WTC11 (cell line): ENCODE measurements around the gene DTNBP1. TPM values are rescaled to one million over a fixed set of nuclear protein-coding genes. Genes with fewer than 3 reads are reported as not detected.

Experiments
- ATAC-seq: fragments of 200-7000 bp; cut with Tn5 transposase; 2 replicates; pipeline ENCODE4 v1.10.0; 2021; ENCODE audit warnings: mild to moderate bottlenecking, moderate library complexity
- CTCF ChIA-PET: fragments of 300-600 bp; sonication (Branson Sonifier 250); formaldehyde crosslinking; loops from one replicate; lab custom pipeline; 2021; ENCODE audit warnings: antibody characterized with exemption; lab: Charles Lee
- POLR2A ChIA-PET: fragments of 350-600 bp; sonication (Branson Sonifier 250); formaldehyde crosslinking; loops from one replicate; lab custom pipeline; 2021; ENCODE audit warnings: antibody characterized with exemption; lab: Charles Lee
- DNase-seq: peaks from one replicate; pipeline ENCODE4 v3.0.0; 2021; ENCODE audit warnings: low spot score
- H3K27ac Mint-ChIP-seq: 2 replicates; pipeline ENCODE4 v1.8.0; 2021; ENCODE audit warnings: mixed read lengths
- H3K27me3 Mint-ChIP-seq: 2 replicates; pipeline ENCODE4 v1.8.0; 2021; ENCODE audit warnings: low read depth, mild to moderate bottlenecking, moderate library complexity, mixed read lengths
- H3K36me3 Mint-ChIP-seq: 2 replicates; pipeline ENCODE4 v1.8.0; 2021; ENCODE audit warnings: mixed read lengths
- H3K4me1 Mint-ChIP-seq: 2 replicates; pipeline ENCODE4 v1.8.0; 2022; ENCODE audit warnings: mixed read lengths
- H3K4me3 Mint-ChIP-seq: 2 replicates; pipeline ENCODE4 v1.8.0; 2021; ENCODE audit warnings: mild to moderate bottlenecking, moderate library complexity, mixed read lengths
- H3K9me3 Mint-ChIP-seq: 2 replicates; pipeline ENCODE4 v1.8.0; 2021; ENCODE audit warnings: mixed read lengths
- ATF2 ChIP-seq: sonication (generic); formaldehyde crosslinking; IDR thresholded peaks from 2 replicates; pipeline ENCODE4 v1.8.1; 2022; ENCODE audit warnings: low read depth, missing genetic modification reagents, borderline replicate concordance
- CDX4 ChIP-seq: fragments of 250-450 bp; sonication (Bioruptor Pico); IDR thresholded peaks from 2 replicates; pipeline ENCODE4 v1.9.0; 2021; ENCODE audit warnings: moderate library complexity, mild to moderate bottlenecking, inconsistent platforms, borderline replicate concordance
- CREB1 ChIP-seq: sonication (generic); formaldehyde crosslinking; IDR thresholded peaks from 2 replicates; pipeline ENCODE4 v1.8.0; 2023; ENCODE audit warnings: mild to moderate bottlenecking, missing genetic modification reagents
- CTCF ChIP-seq: fragments of 200-600 bp; IDR thresholded peaks from 2 replicates; pipeline ENCODE4 v1.8.0; 2022; ENCODE audit warnings: antibody characterized with exemption
- E2F5 ChIP-seq: sonication (generic); formaldehyde crosslinking; IDR thresholded peaks from 2 replicates; pipeline ENCODE4 v1.8.1; 2022; ENCODE audit warnings: mild to moderate bottlenecking, moderate library complexity, missing genetic modification reagents
- ETV6 ChIP-seq: sonication (generic); formaldehyde crosslinking; IDR thresholded peaks from 2 replicates; pipeline ENCODE4 v1.8.1; 2022; ENCODE audit warnings: mild to moderate bottlenecking, missing genetic modification reagents
- GRHL2 ChIP-seq: fragments of 250-450 bp; sonication (Bioruptor Pico); IDR thresholded peaks from 2 replicates; pipeline ENCODE4 v1.8.0; 2022; ENCODE audit warnings: mild to moderate bottlenecking, moderate library complexity; ENCODE audit not compliant: insufficient replicate concordance, severe bottlenecking
- JAZF1 ChIP-seq: fragments of 250-450 bp; sonication (Bioruptor Pico); IDR thresholded peaks from 2 replicates; pipeline ENCODE4 v1.9.0; 2021; ENCODE audit warnings: moderate library complexity, mild to moderate bottlenecking, inconsistent platforms
- MLX ChIP-seq: sonication (generic); formaldehyde crosslinking; IDR thresholded peaks from 2 replicates; pipeline ENCODE4 v1.8.1; 2023; ENCODE audit warnings: mild to moderate bottlenecking, missing genetic modification reagents, moderate library complexity
- MYBL2 ChIP-seq: sonication (generic); formaldehyde crosslinking; IDR thresholded peaks from 2 replicates; pipeline ENCODE4 v1.8.1; 2023; ENCODE audit warnings: mild to moderate bottlenecking, moderate library complexity, missing genetic modification reagents
- NR2C2 ChIP-seq: sonication (generic); formaldehyde crosslinking; IDR thresholded peaks from 2 replicates; pipeline ENCODE4 v1.8.0; 2022; ENCODE audit warnings: mild to moderate bottlenecking, missing genetic modification reagents
- PRRX2 ChIP-seq: fragments of 250-450 bp; sonication (Bioruptor Pico); IDR thresholded peaks from 2 replicates; pipeline ENCODE4 v1.8.0; 2021; ENCODE audit warnings: mild to moderate bottlenecking
- SOX15 ChIP-seq: fragments of 250-450 bp; sonication (Bioruptor Pico); IDR thresholded peaks from 2 replicates; pipeline ENCODE4 v1.9.0; 2021; ENCODE audit warnings: mild to moderate bottlenecking
- ZMAT4 ChIP-seq: fragments of 250-450 bp; sonication (Bioruptor Pico); IDR thresholded peaks from 2 replicates; pipeline ENCODE4 v1.9.0; 2021; ENCODE audit warnings: mild to moderate bottlenecking
- ZNF121 ChIP-seq: sonication (generic); formaldehyde crosslinking; IDR thresholded peaks from 2 replicates; pipeline ENCODE4 v1.8.0; 2023; ENCODE audit warnings: missing genetic modification reagents
- ZNF423 ChIP-seq: fragments of 250-450 bp; sonication (Bioruptor Pico); IDR thresholded peaks from 2 replicates; pipeline ENCODE4 v2.1.2; 2022; ENCODE audit warnings: mild to moderate bottlenecking, moderate library complexity
- ZSCAN18 ChIP-seq: fragments of 250-450 bp; sonication (Bioruptor Pico); IDR thresholded peaks from 2 replicates; pipeline ENCODE4 v2.1.2; 2022; ENCODE audit warnings: mild to moderate bottlenecking, moderate library complexity
- total RNA-seq: library from RNA; stranded (reverse); gene quantifications from 3 replicates; pipeline ENCODE4 v1.2.3, GENCODE V29; 2021

DTNBP1 gene
- total RNA-seq, 1 experiment from 2014 or later: 15.1 TPM

GRCh38 chr6:15615802-15616201, 47.0 kb downstream of the DTNBP1 start (continued):
- TF ChIP-seq CDX4: no peak
- TF ChIP-seq, all 79 proteins: peak for 0

- Mint-ChIP-seq H3K27ac (no peak overlapping the region), H3K36me3 (peaks cover 30% of the 10 kb centered on the region), H3K27me3 (no peaks in the 10 kb centered on the region), H3K4me1 (peaks cover 38% of the 10 kb centered on the region), H3K4me3 (no peak overlapping the region), H3K9me3 (peaks cover 12% of the 10 kb centered on the region)
- POLR2A ChIA-PET: no interaction called here
- DNase-seq (no peak), ATAC-seq (no peak)
- CTCF ChIA-PET: no interaction called here
- TF ChIP-seq JAZF1 (CRISPR knock-in tag) (no peak), SOX15 (CRISPR knock-in tag) (no peak), ZNF121 (no peak), ZSCAN18 (no peak)
Observed at GRCh38 chr6:15614277-15614676, 48.6 kb downstream of the DTNBP1 start.

GRCh38 chr6:15608396-15608795, 54.4 kb downstream of the DTNBP1 start:
- no peak overlapping the region for H3K4me3 Mint-ChIP-seq
- peaks cover 9% of the 10 kb centered on the region; the same call in 1 of the 2 replicates for H3K4me1 Mint-ChIP-seq
- H3K9me3 Mint-ChIP-seq: peaks cover 8% of the 10 kb centered on the region
- H3K27ac Mint-ChIP-seq: no peak overlapping the region
- ATAC-seq (no peak), DNase-seq (no peak)
- POLR2A ChIA-PET: no interaction called here
- TF ChIP-seq E2F5 (CRISPR knock-in tag): no peak
- no peak for TF ChIP-seq MLX (CRISPR knock-in tag)
- TF ChIP-seq MYBL2 (CRISPR knock-in tag): no peak
- TF ChIP-seq CREB1 (CRISPR knock-in tag): no peak
- TF ChIP-seq PRRX2: no peak
- no peak for TF ChIP-seq NR2C2 (CRISPR knock-in tag)
- no peak for TF ChIP-seq ETV6 (CRISPR knock-in tag)
- no peak for TF ChIP-seq ZNF423 (CRISPR knock-in tag)
- TF ChIP-seq ZMAT4 (CRISPR knock-in tag): no peak
- no peak for TF ChIP-seq CTCF
- no peak for TF ChIP-seq ATF2
- TF ChIP-seq GRHL2 (CRISPR knock-in tag): no peak
- TF ChIP-seq, all 79 proteins: peak for 0
- Mint-ChIP-seq H3K36me3 (peaks cover 18% of the 10 kb centered on the region), H3K27me3 (no peaks in the 10 kb centered on the region)
- CTCF ChIA-PET: interaction anchor here (1.4 kb wide), 1 partner anchor 15 kb away, joined by 5 read pairs; no protein-coding TSS in a partner anchor
